GM19239 (cell line): Measurements from ENCODE around the gene DHX38.

Experiments used
- DNase-seq: peaks from one replicate; pipeline ENCODE4 v3.0.0; 2011; ENCODE audit warnings: low spot score; ENCODE audit not compliant: insufficient read length
- FAIRE-seq: peaks from 2 replicates; lab custom pipeline; 2011; peaks lifted over from hg19 to GRCh38; lab: Jason Lieb, UNC

The DHX38 gene

GRCh38 chr16:72149676-72150464 lies 56.2 kb downstream of the DHX38 start:
- DNase-seq (no peak), FAIRE-seq (no peak)

GRCh38 chr16:72159386-72159785 lies 65.7 kb downstream of the DHX38 start:
- no peak for FAIRE-seq
- no peak for DNase-seq

- no peak for FAIRE-seq
- DNase-seq = no peak
These were observed 66.2 kb downstream of the DHX38 start for GRCh38 chr16:72159801-72160200.

GRCh38 chr16:72162105-72162692 lies 68.6 kb downstream of the DHX38 start:
- FAIRE-seq (no peak), DNase-seq (no peak)
